ENCODE results near the gene MMP26. TPM values are rescaled to one million over a fixed set of nuclear protein-coding genes. Genes with fewer than 3 reads are reported as not detected.

MMP26 gene
- total RNA-seq, 2 donors from 2014 or later: not detected

GRCh38 chr11:4682623-4683419, 21.8 kb upstream of the MMP26 start:
- H3K9me3 ChIP-seq: no peaks in the 10 kb centered on the region
- no peaks in the 10 kb centered on the region for H3K36me3 ChIP-seq
- no peak for TF ChIP-seq CTCF (IDR thresholded peaks at IDR 0.05)
- H3K27me3 ChIP-seq: no peaks in the 10 kb centered on the region
- no peak overlapping the region for H3K9ac ChIP-seq (ENCODE audit: low read depth in 2 of 2, low read length in 2 of 2)
- no peaks in the 10 kb centered on the region for H3K4me1 ChIP-seq
- no peak for DNase-seq
- H3K27ac ChIP-seq: no peak overlapping the region
- intact Hi-C loops (cut with DNase I): no loop called here
- no peak overlapping the region for H3K4me3 ChIP-seq

- intact Hi-C loops (cut with DNase I): no loop called here
- no peak for TF ChIP-seq CTCF (IDR thresholded peaks at IDR 0.05)
- H3K36me3 ChIP-seq: no peaks in the 10 kb centered on the region
- H3K4me1 ChIP-seq: no peaks in the 10 kb centered on the region
- H3K27ac ChIP-seq: no peak overlapping the region
- H3K27me3 ChIP-seq: no peaks in the 10 kb centered on the region
- no peak overlapping the region for H3K9ac ChIP-seq (ENCODE audit: low read depth in 2 of 2, low read length in 2 of 2)
- H3K4me3 ChIP-seq: no peak overlapping the region
- no peaks in the 10 kb centered on the region for H3K9me3 ChIP-seq
- no peak for DNase-seq
Measured at GRCh38 chr11:4684631-4685285, 19.8 kb upstream of the MMP26 start.

DNA sequence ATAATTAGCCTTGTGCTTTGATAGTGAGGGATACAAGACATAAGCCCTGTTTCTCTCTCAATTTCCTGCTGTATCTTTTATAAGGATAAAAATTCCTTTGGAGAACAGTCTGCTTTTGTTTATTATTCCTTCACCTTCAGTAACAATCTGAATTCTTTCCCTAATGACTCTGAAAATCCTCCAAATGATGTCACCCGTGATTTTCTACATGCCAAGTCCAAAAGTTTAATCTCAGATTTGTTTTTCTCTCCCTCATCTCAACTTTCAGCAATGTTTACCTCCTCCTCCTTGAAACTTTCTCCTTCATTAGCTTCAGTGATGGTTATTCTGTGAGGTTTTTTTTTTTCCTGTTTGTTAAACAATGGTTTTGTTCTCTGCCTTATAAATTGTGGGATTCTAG, 9.1 kb upstream of the MMP26 start:
- Histone ChIP-seq H3K27me3 (no peaks in the 10 kb centered on the region), H3K4me1 (no peaks in the 10 kb centered on the region), H3K9ac (ENCODE audit: low read depth in 2 of 2, low read length in 2 of 2) (no peak overlapping the region), H3K4me3 (no peak overlapping the region), H3K9me3 (no peaks in the 10 kb centered on the region), H3K27ac (no peak overlapping the region), H3K36me3 (no peaks in the 10 kb centered on the region)
- intact Hi-C loops (cut with DNase I): no loop called here
- no peak for DNase-seq
- no peak for TF ChIP-seq CTCF (IDR thresholded peaks at IDR 0.05)

- no peak within 1 kb of the TSS for H3K27ac ChIP-seq
- H3K36me3 ChIP-seq: no peaks in the 10 kb centered on the region
- no peak for TF ChIP-seq CTCF (IDR thresholded peaks at IDR 0.05)
- H3K4me3 ChIP-seq: no peak within 1 kb of the TSS
- no peaks in the 10 kb centered on the region for H3K9me3 ChIP-seq
- no peaks in the 10 kb centered on the region for H3K27me3 ChIP-seq
- intact Hi-C loops (cut with DNase I): no loop called here
- H3K9ac ChIP-seq (ENCODE audit: low read depth in 2 of 2, low read length in 2 of 2): no peak within 1 kb of the TSS
- no peak for DNase-seq
- H3K4me1 ChIP-seq: no peaks in the 10 kb centered on the region
Measured at GRCh38 chr11:4697585-4697984, 7.0 kb upstream of the MMP26 start, which contains the start of gene OR51E2. OR51E2 (minus strand) TSS chr11:4697853; CDS start chr11:4682711, 15,142 bp downstream.

GRCh38 chr11:4699697-4700435, 4.7 kb upstream of the MMP26 start:
- H3K27me3 ChIP-seq: no peaks in the 10 kb centered on the region
- no peak overlapping the region for H3K27ac ChIP-seq
- H3K4me1 ChIP-seq: no peaks in the 10 kb centered on the region
- H3K9me3 ChIP-seq: no peaks in the 10 kb centered on the region
- no peak for DNase-seq
- H3K4me3 ChIP-seq: no peak overlapping the region
- intact Hi-C loops (cut with DNase I): no loop called here
- no peaks in the 10 kb centered on the region for H3K36me3 ChIP-seq
- no peak for TF ChIP-seq CTCF (IDR thresholded peaks at IDR 0.05)
- no peak overlapping the region for H3K9ac ChIP-seq (ENCODE audit: low read depth in 2 of 2, low read length in 2 of 2)

All from colonic mucosa (tissue), 4 donors.